HepG2 (cell line): Measurements from ENCODE around the gene RMRP.

Source experiments
- ATF7 ChIP-seq, 2 experiments: fragments of 450-650 bp in 1 of 2; sonication (generic) in 1 of 2; formaldehyde crosslinking in 1 of 2; IDR thresholded peaks; 2 replicates each; pipeline versions ENCODE4 v1.4.0 to v1.6.1; 2016 to 2020; ENCODE audit warnings: antibody characterized with exemption in 1 of 2, mild to moderate bottlenecking in 1 of 2, missing genetic modification reagents in 1 of 2
- EP300 ChIP-seq, 3 experiments: sonication (generic) in 1 of 3; formaldehyde crosslinking in 1 of 3; IDR thresholded peaks; 2 replicates each; pipeline versions ENCODE4 v1.5.1 to v1.6.1; 2011 to 2020; ENCODE audit warnings: low read depth in 2 of 3, low read length in 2 of 3, borderline replicate concordance in 1 of 3, improper control_type of control experiment in 1 of 3, mild to moderate bottlenecking in 1 of 3, missing genetic modification reagents in 1 of 3, moderate library complexity in 1 of 3
- JUND ChIP-seq: sonication (generic); formaldehyde crosslinking; IDR thresholded peaks from 2 replicates; pipeline ENCODE4 v1.8.0; 2022; ENCODE audit warnings: mild to moderate bottlenecking, missing genetic modification reagents
- MIER2 ChIP-seq: IDR thresholded peaks from 2 replicates; pipeline ENCODE4 v1.6.1; 2016; ENCODE audit warnings: missing biosample characterization, missing genetic modification reagents
- MTERF4 ChIP-seq: sonication (generic); formaldehyde crosslinking; IDR thresholded peaks from 2 replicates; pipeline ENCODE4 v1.8.0; 2023; ENCODE audit warnings: mild to moderate bottlenecking, missing genetic modification reagents
- MYNN ChIP-seq: sonication (generic); formaldehyde crosslinking; IDR thresholded peaks from 2 replicates; pipeline ENCODE4 v1.4.0; 2020; ENCODE audit warnings: mild to moderate bottlenecking, low read depth, missing genetic modification reagents
- RBFOX2 ChIP-seq: fragments of 200-400 bp; formaldehyde crosslinking; IDR thresholded peaks from 2 replicates; pipeline ENCODE4 v1.6.1; 2017; ENCODE audit warnings: low read depth, mild to moderate bottlenecking, low read length
- RXRA ChIP-seq: sonication (generic); formaldehyde crosslinking; IDR thresholded peaks from 2 replicates; pipeline ENCODE4 v1.5.1; 2020; ENCODE audit warnings: missing genetic modification reagents
- USF2 ChIP-seq, 2 experiments: sonication (generic) in 1 of 2; formaldehyde crosslinking in 1 of 2; IDR thresholded peaks; 2 replicates each; pipeline versions ENCODE4 v1.5.1 to v1.6.1; 2011 to 2020; ENCODE audit warnings: borderline replicate concordance in 1 of 2, low read depth in 1 of 2, low read length in 1 of 2, mild to moderate bottlenecking in 1 of 2, missing genetic modification reagents in 1 of 2, moderate library complexity in 1 of 2
- ZBTB21 ChIP-seq: sonication (generic); formaldehyde crosslinking; IDR thresholded peaks from 2 replicates; pipeline ENCODE4 v1.4.0; 2020; ENCODE audit warnings: missing genetic modification reagents
- ZBTB8A ChIP-seq: sonication (generic); formaldehyde crosslinking; IDR thresholded peaks from 2 replicates; pipeline ENCODE4 v1.4.0; 2020; ENCODE audit warnings: mild to moderate bottlenecking, low read depth, missing genetic modification reagents, borderline replicate concordance
- ZFP1 ChIP-seq: IDR thresholded peaks from 2 replicates; pipeline ENCODE4 v1.6.1; 2016

DNA sequence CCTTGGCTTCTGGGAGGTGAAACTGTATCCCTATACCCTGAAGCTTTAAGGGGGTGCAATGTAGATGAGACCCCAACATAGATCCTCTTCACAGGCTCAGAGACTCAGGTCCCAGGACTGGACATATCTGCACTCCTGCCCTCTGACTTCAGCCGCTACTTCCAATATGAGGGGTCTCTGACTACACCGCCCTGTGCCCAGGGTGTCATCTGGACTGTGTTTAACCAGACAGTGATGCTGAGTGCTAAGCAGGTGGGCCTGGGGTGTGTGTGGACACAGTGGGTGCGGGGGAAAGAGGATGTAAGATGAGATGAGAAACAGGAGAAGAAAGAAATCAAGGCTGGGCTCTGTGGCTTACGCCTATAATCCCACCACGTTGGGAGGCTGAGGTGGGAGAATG lies 21.3 kb upstream of the RMRP start:
- no peak for TF ChIP-seq USF2 (IDR thresholded peaks at IDR 0.05; ENCODE audit: low read depth, low read length)
- no peak for TF ChIP-seq USF2 (CRISPR knock-in tag; IDR thresholded peaks at IDR 0.05; ENCODE audit: borderline replicate concordance)
- no peak for TF ChIP-seq ZBTB21 (CRISPR knock-in tag)
- no peak for TF ChIP-seq MIER2 (CRISPR knock-in tag)
- TF ChIP-seq JUND: no peak
- no peak for TF ChIP-seq RBFOX2
- TF ChIP-seq MYNN (CRISPR knock-in tag): no peak
- no peak for TF ChIP-seq MTERF4 (CRISPR knock-in tag)
- no peak for TF ChIP-seq ZBTB8A (CRISPR knock-in tag)
- TF ChIP-seq EP300 (IDR thresholded peaks at IDR 0.05; ENCODE audit: low read depth in 2 of 2, low read length in 2 of 2): no peak
- no peak for TF ChIP-seq EP300 (CRISPR knock-in tag; IDR thresholded peaks at IDR 0.05; ENCODE audit: borderline replicate concordance)
- no peak for TF ChIP-seq ATF7 (IDR thresholded peaks at IDR 0.05)
- no peak for TF ChIP-seq ATF7 (CRISPR knock-in tag; IDR thresholded peaks at IDR 0.05)
- no peak for TF ChIP-seq RXRA
- TF ChIP-seq ZFP1: no peak
